GM19455 (cell line): ENCODE results near the gene TOP2B.
A peak's percentile ranks its signal among the peaks of the same experiment; 100 is the strongest.

Experiments
- ATAC-seq: cut with Tn5 transposase; IDR thresholded peaks from one replicate; pipeline ENCODE4 v1.9.1; 2021; ENCODE audit not compliant: unreplicated experiment

The TOP2B gene

DNA sequence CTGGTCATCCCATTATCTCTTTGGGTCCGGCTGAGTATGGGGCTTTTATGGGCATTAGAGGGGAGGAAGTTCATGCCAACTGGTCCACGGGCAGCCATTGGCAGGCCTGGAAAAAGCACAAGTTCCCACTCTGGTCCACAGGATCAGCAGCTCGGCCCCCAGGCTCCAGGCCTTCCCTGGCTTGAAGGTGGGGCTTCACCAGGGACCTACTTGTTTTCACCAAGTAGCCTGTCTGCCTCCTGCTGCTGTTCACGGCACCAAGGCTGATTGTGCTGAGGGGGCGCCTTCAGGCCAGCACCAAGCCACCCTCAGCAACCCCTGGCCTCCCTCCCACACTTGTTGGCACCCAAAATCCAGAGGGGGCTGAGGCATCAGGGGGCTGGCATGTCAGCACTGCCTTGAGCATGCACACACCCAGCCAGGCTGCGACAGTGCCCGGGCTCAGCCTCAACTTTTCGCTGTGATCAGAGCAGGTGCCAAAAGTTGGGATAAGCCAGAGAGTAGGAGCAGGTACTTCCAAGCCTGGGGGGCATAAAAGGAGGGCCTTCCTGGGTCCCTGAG, 9.1 kb upstream of the TOP2B start:
- ATAC-seq, result no peak

DNA sequence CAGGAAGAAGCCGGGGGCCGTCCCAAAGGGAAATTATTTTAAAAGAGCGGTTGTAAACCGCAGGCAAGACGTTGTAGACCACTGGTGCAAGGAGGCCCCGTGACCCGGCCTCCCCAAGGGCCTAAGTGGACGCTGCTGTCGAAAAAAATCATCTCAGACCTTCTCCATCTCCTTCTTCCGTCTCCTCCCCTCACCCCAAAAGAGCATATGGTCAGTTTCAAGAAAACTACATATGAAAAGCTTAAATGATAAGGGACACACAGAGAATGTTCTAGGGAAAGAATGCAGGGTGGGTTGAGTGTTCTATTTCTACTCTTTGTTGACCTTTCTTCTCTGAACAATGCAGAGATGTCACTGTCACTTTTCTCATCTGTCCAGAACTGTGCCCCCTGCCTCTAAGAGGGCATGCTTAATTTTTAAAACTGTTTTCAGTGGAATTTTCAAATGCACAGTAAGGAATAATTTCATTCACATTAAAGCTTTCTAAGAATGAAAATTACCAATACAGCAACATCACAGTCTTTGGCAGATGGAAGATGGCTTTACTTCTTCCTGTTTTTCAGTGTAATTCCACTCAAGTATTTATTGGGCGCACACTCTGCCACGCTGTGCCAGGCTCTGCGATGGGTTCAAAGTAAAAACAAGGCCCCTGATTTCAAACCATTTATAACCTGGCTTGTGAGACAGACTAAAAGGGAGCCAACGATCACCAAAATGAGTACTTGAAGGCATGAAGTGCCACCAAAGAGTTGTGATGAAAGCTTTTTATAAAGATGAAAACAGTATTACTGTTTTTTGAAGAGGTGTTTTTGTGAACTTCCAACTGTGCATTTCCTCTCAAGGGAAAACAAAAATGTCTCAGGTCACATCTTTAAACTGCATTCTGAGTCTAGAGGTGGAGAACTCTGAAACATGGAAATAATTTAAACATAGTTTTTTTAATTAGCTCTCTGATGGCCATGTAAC, 891 bp upstream of the TOP2B start:
- ATAC-seq, result peak; percentile 8

DNA sequence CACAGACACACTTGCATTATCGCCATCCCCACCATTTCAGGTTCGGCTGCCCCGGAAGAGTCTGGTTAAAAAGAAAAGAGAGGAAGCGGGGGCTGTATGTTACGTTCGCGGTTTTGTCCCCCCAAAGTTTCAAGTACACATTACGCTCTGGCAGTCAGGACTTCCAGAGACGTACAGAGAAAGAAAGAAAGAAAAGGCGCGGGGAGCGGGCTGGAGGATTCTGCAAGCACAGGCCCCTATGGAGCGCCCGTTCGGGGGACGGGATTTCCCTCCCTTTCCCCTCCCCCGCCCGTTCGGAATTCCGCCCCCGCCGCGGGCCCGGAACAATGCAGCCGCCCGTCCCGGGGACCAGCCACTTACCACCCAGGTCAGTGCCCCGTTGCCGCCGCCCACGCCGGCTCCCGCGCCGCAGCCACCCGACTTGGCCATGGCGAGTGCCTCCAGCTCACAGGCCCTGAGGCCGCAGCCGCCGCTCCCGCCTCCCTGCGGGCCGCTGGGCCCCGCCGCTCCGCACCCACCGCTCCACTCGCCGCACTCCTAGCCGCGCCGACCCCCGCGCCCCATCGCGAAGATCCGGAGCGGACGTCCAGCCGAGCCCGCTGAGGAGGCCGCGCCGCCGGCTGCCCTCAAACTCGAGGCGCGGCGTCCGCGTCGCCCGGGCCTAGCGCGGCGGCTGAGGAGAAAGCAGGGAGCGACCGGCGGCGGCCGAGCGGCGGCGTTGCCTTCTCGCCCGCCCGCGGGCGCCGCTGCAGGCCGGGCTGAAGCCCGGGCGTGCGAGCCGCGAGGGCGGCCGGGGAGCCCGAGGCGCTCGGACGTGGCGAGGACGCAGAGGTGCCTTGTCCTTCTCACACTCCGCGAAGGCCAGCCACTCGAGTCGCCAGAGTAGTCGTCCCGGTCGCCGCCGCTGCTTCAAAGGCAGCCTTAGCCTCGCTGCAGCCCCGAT, 567 bp downstream of the TOP2B start:
- ATAC-seq, result peak; percentile 35

DNA sequence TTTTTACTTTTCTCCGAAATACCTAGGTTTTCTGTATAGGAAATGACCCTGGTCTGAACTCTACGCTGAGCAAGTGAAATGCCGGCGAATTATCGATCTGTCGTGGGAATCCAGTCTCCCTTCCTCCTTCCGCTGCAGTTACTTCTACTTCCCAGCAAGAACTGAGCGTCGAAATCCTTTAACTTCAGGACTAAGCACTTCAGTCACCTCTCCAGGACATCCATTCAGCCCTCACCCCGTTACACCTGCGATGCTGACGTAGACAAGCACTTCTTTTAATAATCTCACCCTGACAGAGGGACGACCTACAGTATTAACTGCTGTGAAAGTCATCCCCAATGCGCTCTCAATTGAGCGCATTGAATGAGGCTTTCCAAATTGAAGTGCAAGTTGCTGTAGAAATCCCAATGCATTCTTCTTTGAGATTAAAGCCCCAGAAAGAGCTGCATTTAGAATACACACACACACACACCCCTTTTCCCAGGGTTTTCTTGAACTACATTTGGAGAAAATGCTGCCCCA, 1.3 kb downstream of the TOP2B start:
- ATAC-seq, result peak; percentile 17

DNA sequence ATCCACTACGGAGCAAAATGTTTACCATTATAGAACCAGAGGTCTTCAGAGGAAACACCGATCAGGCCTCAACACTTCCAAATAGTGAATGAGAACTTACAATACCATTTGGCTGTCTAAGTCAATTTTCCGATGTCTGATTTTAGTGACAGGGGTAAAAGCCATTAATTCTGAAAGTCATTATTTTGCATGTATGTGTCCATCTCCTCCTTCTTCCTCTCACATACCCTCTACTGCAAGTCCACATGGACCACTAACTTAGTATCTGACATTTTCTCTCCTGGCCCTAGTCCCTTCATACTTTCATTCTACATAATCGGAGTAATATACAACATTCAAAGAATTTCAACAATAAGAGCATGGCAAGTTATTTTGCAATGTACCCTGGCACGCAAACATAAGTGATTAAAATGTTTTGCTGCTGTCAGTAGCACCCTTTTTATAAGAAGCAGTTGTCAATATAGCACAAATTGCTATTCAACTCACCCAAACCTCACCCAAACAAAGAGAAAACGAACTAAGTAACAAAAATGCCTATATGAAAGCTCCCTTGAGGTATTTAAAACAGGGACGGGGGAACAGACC, 1.9 kb downstream of the TOP2B start:
- ATAC-seq, result no peak

DNA sequence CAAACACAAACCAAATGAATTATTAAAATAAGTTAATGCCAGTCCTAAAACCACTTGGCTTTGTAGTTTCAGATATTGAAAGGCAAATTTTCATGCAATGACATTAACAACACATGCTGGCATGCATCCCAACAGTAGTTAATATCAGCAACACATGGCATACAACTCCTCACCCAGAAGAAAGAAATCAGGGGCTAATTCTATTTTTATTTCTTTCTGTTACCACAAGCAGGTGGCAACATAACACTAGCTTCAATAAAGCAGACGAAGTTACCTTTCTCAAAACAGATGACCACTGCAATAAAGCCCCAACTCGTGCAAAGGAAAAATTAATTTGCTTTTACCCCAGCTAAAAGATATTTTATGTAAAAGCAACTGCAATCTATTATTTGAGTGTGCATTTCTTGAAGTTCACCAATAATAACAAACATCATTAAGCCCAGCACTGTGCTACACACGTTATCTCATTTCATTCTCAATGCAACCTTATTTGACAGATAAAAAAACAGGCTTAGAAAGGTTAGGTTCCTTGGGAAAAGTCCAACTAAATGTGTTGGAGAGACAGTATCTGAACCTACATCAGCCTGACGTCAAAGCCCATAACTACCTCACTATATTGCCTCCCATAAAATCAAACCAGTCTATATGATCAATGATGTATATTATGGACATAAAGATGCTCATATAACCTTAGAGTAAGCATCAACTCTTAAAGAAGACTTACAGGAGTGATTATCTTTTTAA, 2.8 kb downstream of the TOP2B start:
- no peak for ATAC-seq

DNA sequence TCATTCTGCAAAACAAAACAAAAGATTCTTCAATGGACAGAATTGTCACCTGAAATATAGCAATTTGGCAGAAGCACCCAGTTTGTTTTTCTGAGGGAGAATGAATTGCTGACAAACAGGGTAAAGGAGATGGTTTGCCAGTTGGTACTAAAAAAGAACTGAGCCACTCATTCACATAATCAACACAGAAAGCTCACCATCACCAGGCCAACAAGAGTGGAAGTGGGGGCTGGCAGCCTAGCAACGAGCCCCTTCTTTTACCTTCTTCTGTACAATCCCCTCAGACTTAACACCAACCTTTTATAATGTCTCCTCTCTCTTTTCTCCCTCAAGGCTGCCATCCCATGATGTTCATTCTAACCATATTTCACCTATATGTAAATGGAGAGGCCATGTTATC, 5.9 kb downstream of the TOP2B start:
- ATAC-seq, result no peak

DNA sequence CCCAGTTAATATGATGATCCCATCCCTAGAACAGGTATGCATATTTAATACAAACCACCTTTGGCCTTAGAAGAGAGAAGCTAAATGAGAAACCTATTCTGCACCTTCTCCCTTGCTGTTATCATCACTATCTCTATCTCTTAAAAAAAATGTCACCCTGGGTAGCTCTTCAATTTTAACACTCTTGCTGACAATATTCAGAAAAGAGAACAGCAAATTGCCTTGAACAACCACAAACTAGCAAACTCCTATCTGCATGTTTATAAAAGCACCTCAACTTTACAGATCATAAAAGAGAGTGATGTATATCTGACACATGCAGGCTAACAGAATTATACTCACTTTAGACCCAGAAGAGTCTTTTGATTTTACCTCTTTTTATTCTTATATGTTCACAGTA, 7.4 kb downstream of the TOP2B start:
- no peak for ATAC-seq

DNA sequence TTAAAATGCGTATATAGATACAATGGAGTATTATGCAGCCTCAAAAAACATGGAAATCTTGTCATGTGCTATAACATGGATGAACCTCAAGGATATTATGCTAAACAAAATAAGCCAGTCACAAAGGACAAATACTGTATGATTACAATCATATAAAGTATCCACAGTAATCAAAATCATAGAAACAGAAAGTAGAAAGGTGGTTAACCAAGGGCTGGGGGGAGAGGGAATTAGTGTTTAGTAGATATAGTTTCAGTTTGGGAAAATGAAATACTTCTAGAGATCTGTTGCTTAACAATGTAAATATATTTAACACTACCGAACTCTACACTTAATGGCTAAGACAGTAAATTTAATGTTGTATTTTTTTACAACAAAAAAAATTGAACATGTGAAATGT, 9.0 kb downstream of the TOP2B start:
- ATAC-seq, result no peak

DNA sequence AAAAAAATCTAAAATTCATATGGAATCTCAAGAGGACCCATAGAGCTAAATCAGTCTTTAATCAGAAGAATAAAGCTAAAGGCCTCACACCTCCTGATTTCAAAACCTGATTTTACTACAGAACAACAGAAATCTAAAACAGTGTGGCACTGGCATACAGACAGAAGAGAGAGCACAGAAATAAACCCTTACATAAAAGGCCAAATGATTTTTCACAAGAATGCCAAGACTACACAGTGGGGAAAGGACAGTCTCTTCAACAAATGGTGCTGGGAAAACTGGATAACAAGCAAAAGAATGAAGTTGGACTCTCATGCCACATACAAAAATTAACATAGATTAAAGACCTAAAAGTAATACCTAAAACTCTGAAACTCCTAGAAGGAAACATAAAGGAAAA, 10.1 kb downstream of the TOP2B start:
- no peak for ATAC-seq

DNA sequence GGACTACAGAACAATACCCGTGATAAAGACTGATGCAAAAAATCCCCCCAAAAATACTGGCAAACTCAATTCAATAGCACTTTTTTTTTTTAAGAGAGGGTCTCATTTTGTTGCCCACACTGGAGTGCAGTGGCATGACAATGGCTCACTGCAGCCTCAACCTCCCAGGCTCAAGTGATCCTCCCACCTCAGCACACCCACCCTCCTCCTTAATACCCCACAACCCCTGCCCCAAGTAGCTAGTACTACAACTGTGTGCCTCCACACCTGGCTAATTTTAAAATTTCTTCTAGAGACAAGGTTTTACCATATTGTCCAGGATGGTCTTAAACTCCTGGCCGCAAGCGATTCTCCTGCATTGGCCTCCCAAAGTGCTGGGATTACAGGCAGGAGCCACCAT, 11.4 kb downstream of the TOP2B start:
- ATAC-seq, result no peak

DNA sequence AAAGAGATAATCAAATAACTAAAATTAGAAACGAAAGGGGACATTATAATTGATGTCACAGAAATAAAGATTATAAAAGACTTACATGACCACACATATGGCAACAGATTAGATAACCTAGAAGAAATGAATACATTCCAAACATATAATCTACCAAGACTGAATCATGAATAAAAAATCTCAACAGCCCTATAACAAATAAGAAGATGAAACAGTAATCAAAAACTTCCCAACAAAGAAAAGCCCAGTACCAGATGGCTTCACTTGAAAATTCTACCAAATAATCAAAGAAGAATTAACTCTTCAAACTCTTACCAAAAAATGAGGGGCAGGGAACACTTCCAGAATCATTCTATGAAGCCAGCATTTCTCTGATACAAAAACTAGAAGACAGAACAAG, 11.8 kb downstream of the TOP2B start:
- ATAC-seq, result no peak

DNA sequence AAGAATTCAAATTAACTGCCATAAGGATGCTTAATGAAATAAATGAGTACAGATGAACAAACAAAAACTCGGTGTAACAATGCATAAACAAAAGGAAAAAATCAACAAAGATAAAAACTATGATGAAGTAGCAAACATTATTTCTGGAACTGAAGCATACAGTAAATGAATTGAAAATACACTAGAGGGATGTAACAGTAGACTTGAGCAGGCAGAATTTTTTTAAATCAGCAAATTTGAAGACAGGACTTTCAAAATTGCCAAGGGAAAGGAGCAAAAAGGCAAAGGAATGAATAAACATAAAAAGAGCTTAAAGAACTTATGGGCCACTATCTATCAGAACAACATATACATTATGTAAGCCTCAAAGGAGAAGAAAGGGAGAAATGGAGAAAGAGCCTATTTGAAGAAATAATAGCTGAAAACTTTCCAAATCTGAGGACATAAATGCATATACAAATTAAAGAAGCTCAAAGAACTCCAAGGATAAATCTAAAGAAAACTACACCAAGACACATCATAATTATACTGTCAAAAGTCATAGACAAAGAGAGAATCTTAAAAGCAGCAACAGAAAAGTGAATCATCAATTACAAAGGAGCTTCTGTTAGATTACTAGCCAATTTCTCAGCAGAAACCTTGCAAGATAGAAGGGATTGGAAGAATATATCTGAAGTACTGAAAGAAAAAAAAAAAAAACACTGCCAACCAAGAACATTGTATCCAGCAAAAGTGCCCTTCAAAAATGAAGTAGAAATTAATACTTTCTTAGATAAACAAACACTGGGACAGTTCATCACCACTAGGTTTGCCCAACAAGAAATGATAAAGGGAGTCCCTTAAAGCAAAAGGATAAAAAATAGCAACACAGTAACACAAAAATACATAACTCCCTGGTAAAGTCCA, 15.5 kb downstream of the TOP2B start:
- no peak for ATAC-seq

DNA sequence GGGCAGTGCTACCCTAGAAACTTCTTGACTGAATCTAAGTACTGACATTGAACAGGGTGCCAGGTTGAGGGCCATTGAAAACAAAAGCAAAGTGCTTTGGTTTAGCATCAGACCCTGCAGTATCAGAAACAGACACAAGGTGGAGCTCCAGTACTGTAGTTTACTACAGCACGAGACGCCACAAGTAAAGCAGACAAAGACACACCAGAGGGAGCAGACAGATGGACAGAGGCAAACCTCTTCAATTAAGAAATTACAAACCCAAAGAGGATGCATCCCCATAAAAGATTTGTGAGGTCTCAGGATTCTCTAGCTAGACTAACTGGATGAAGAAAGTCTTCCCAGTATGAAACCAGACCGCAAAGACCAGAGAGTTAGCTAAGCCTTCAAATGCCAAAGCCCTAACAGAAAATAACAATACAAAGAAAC, 16.6 kb downstream of the TOP2B start:
- ATAC-seq, result peak; percentile 98

DNA sequence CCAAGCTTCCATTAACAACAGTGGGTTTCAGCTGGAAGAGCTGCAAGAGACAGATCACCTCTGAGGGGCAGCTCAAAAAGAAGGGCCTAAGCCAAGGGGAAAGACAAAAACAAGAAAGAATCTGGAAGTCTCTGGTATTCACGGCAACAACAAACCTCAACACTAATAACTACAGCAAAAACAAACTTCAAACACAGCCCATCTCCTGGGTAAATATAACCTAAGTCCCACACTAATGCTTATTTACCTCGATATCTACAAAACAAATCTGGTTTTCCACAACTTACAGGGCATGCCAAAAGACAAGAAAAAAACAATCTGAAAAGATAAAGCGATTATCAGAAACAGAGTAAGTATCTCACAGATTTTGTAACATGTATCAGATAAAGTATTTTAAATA, 29.7 kb downstream of the TOP2B start:
- ATAC-seq, result no peak

DNA sequence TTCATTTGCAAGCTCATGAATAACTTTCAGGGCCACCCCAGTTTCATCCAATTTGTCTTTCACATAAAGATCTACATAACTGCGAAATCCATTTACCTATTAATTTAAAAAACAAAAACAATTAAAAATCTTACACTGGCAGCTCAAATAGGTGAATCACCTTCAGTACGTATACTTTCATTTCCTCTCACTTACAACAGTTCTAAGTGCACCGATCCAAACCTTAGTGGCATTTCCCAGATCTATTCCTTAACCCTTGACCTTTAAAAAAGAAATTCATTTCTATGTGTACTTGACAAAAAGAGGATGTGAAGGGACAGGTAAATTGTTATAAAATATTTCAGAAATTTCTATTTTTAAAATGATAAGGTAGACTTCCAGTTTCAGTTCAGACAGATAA, 30.8 kb downstream of the TOP2B start:
- no peak for ATAC-seq

DNA sequence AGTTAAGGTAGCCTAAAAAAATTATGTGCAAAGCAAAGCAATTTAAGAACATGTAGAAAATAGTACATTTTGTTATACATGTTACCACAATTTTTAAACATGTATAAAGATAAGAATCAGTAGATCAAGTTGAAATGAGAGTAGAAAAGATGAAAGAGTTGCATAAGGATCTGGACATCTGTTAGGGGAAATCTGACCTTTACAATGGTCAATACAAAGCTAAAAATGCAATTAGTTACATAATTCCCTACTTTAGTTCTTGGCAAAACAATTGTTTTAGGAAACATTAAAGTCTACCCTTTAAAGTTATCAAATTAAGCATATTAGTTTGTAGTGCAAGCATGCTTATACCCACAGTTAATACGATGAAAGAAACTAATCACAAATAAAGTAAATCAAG, 32.7 kb downstream of the TOP2B start:
- no peak for ATAC-seq

DNA sequence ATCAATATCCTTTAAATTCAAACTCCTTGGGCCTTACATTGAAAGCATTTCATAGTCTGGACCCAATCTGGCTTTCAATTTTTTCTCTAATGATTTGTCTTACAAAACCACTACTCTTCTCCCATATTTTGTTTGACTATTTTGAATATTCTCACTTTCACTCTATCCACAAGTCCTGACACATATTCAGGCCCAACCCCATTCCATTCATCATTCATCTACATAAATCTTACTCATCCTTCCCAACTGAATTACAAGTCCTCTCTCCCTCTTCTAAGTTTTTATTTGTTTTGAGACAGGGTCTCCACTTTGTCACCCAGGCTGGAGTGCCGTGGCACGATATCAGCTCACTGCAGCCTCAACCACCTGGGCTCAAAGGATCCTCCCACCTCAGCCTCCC, 43.6 kb downstream of the TOP2B start:
- no peak for ATAC-seq

DNA sequence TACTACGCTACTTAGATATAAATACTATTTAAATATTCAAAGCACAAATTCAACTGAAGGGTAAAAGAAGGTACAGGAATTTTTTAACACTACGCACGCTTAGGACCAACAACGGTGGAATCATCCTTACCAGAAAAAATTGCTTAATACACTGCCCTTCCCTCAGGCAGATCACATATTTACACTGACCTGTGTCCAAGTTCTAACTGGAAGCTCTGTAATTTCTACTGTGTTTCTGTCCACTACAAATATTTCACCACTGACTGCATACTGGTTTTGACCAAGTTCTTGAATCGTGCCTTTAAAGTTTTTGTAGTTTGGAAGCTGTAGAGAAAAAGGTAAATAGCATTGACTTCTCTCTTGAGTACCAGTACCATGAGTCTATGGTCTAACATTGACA, 44.2 kb downstream of the TOP2B start:
- no peak for ATAC-seq
